Muscle of leg (tissue), 11 donors: ENCODE measurements around the gene CLDN14. TPM values are rescaled to one million over a fixed set of nuclear protein-coding genes. Genes with fewer than 3 reads are reported as not detected.

Source experiments
- DNase-seq: peaks from one replicate; pipeline ENCODE4 v3.0.0; 2013
- H3K27ac ChIP-seq: one replicate; pipeline ENCODE4 v1.5.1; 2013; ENCODE audit warnings: mild to moderate bottlenecking, low read length, control low read depth
- H3K27me3 ChIP-seq: one replicate; pipeline ENCODE4 v1.6.1; 2013; ENCODE audit warnings: low read length; ENCODE audit not compliant: control insufficient read depth, insufficient read depth
- H3K36me3 ChIP-seq: one replicate; pipeline ENCODE4 v1.6.1; 2013; ENCODE audit warnings: low read length; ENCODE audit not compliant: control insufficient read depth, insufficient read depth
- H3K4me1 ChIP-seq: one replicate; pipeline ENCODE4 v1.6.1; 2013; ENCODE audit warnings: low read length; ENCODE audit not compliant: control insufficient read depth, insufficient read depth
- H3K4me3 ChIP-seq: one replicate; pipeline ENCODE4 v1.5.1; 2013; ENCODE audit warnings: low read length, control low read depth
- H3K9me3 ChIP-seq: replicated peaks from 2 replicates; pipeline ENCODE4 v1.6.1; 2013; ENCODE audit warnings: low read depth, low read length; ENCODE audit not compliant: control insufficient read depth
- WGBS: methylation state at CpG from one replicate; pipeline ENCODE4 v1.1.5; 2013; ENCODE audit warnings: missing lambda C conversion rate; ENCODE audit not compliant: insufficient coverage; 5-methylcytosine and 5-hydroxymethylcytosine counted together
- polyA plus RNA-seq, 8 donors: library from polyadenylated mRNA; unstranded; fragments of 120-200 nt; gene quantifications; one replicate each; pipeline versions ENCODE4 v1.2.1 to v1.2.3, GENCODE V29; 2013; ENCODE audit warnings: inconsistent platforms in 1 of 8, low replicate concordance in 1 of 8; ENCODE audit not compliant: insufficient read length in 8 of 8, insufficient read depth in 1 of 8
- total RNA-seq: library from RNA; stranded (reverse); fragments of 120-200 nt; gene quantifications from one replicate; pipeline ENCODE4 v1.2.4, GENCODE V29; 2013

The CLDN14 gene
- total and polyA plus RNA-seq, 9 donors, result 0.18 to 8.1 (median 4.1) TPM

- H3K36me3 ChIP-seq, result no peaks in the 10 kb centered on the region
- H3K4me3 ChIP-seq, result no peak overlapping the region
- H3K9me3 ChIP-seq, result no peaks in the 10 kb centered on the region
- H3K27me3 ChIP-seq, result no peaks in the 10 kb centered on the region
- H3K27ac ChIP-seq, result no peak overlapping the region
- 93% methylated on average over 4 of the region's 6 CpGs for WGBS
- DNase-seq, result no peak
- H3K4me1 ChIP-seq, result no peaks in the 10 kb centered on the region
Measured at GRCh38 chr21:36441715-36442114, 38.2 kb downstream of the CLDN14 start.

- Histone ChIP-seq H3K4me3 (no peak overlapping the region), H3K27ac (no peak overlapping the region), H3K36me3 (no peaks in the 10 kb centered on the region), H3K27me3 (no peaks in the 10 kb centered on the region), H3K4me1 (no peaks in the 10 kb centered on the region), H3K9me3 (no peaks in the 10 kb centered on the region)
- DNase-seq, result no peak
- WGBS, result 72% methylated on average over 2 of the region's 6 CpGs
Measured at GRCh38 chr21:36437745-36438128, 42.2 kb downstream of the CLDN14 start.

- Histone ChIP-seq H3K4me3 (no peak overlapping the region), H3K27ac (no peak overlapping the region), H3K4me1 (no peaks in the 10 kb centered on the region), H3K36me3 (no peaks in the 10 kb centered on the region), H3K9me3 (no peaks in the 10 kb centered on the region), H3K27me3 (no peaks in the 10 kb centered on the region)
- no peak for DNase-seq
- WGBS, result 92% methylated on average over 2 of the region's 5 CpGs
Measured at GRCh38 chr21:36436829-36437744, 42.8 kb downstream of the CLDN14 start.

- Histone ChIP-seq H3K27me3 (no peaks in the 10 kb centered on the region), H3K4me3 (no peak overlapping the region), H3K36me3 (no peaks in the 10 kb centered on the region), H3K27ac (no peak overlapping the region), H3K4me1 (peaks cover 16% of the 10 kb centered on the region), H3K9me3 (no peaks in the 10 kb centered on the region)
- no CpG with 5 or more reads among the region's 6 CpGs for WGBS
- DNase-seq, result no peak
Measured at GRCh38 chr21:36434144-36434543, 45.8 kb downstream of the CLDN14 start.

DNA sequence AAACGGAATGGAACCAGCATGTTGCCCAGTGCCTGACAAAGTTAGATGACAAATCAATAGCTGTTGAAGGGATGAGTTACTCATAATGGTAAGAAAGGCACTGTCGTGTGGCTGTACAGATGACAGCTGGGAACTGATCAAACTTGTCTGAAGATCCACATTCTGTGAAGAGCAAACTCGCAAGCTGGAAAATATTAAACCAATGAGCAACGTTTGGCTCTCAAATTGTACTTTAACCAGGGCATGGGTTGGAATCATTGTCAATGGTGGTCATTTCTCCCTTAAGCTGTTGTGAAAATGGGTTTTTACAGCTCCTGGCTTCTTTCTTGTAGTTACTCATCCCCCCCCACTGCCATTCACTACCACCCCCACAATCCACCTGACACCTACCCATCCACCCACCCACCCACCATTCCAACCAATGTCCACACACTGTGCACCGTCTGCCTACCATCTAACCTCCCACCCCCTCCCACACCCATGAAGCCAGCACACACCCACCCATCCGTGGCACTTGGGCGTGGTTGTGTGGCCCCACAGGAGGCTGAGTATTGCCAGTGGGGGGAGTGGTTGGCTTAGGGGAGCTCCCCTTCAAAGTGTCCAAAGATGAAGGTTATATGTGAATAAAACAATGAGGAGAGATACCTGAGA is 46.7 kb downstream of the CLDN14 start:
- no peaks in the 10 kb centered on the region for H3K27me3 ChIP-seq
- no peak for DNase-seq
- WGBS, result 83% methylated on average over 4 of the region's 7 CpGs
- peaks cover 16% of the 10 kb centered on the region for H3K4me1 ChIP-seq
- no peak overlapping the region for H3K4me3 ChIP-seq
- H3K36me3 ChIP-seq, result no peaks in the 10 kb centered on the region
- H3K9me3 ChIP-seq, result no peaks in the 10 kb centered on the region
- H3K27ac ChIP-seq, result no peak overlapping the region

GRCh38 chr21:36431252-36431651 is 48.7 kb downstream of the CLDN14 start:
- Histone ChIP-seq H3K9me3 (no peaks in the 10 kb centered on the region), H3K27ac (no peak overlapping the region), H3K27me3 (no peaks in the 10 kb centered on the region), H3K36me3 (no peaks in the 10 kb centered on the region), H3K4me1 (peaks cover 16% of the 10 kb centered on the region), H3K4me3 (no peak overlapping the region)
- WGBS, result no CpG with 5 or more reads among the region's 4 CpGs
- peak; percentile 47 for DNase-seq

DNA sequence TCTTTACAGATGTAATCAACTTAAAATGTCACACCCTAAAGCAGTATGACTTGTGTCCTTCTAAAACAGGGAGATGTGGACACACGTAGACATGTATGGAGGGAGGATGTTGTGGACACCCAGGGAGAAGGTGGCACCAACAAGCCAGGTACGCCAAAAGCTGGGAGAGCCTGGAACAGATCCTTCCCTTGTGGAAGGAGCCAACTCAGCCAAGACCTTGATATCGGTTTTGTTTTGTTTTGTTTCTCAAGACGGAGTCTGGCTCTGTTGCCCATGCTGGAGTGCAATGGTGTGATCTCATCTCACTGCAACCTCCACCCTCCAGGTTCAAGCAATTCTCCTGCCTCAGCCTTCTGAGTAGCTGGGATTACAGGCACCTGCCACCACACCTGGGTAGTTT is 49.1 kb downstream of the CLDN14 start:
- Histone ChIP-seq H3K27ac (peak overlapping the region; percentile 82), H3K36me3 (no peaks in the 10 kb centered on the region), H3K4me3 (no peak overlapping the region), H3K27me3 (no peaks in the 10 kb centered on the region), H3K9me3 (no peaks in the 10 kb centered on the region), H3K4me1 (peaks cover 16% of the 10 kb centered on the region)
- no peak for DNase-seq
- 94% methylated on average over 2 of the region's 4 CpGs for whole genome bisulfite sequencing

DNA sequence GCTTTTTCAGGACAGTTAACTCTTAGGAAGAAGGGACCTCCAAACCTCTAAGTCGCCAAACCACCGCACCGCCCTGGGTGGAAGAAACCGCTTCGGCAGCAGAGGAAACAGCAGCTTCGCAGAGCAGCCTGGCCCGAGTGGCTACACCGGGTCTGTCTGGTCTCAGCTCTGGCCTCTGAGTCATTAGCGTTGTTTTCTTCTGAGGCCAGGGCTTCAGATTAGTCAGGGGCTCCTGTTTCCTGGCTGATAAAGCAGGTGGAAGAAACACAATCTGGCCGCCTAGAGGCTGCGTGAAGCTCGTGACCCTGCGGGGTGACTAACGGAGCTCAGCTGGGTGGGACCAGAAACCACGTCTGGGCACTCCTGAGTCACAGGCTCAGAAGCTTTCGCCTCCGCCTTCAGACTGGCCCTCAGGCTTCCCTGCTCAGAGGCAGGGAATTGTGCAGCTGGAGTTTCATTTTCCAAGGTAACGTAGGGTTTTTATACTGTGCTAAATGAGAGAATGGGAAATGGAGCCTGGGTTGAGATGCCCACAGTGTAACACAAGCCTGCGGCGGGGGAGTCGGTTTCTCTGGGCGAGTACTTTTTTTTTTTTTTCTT is 49.9 kb downstream of the CLDN14 start:
- H3K9me3 ChIP-seq, result no peaks in the 10 kb centered on the region
- DNase-seq, result peak; percentile 82
- H3K27ac ChIP-seq, result peak overlapping the region; percentile 82
- H3K36me3 ChIP-seq, result no peaks in the 10 kb centered on the region
- H3K4me1 ChIP-seq, result peaks cover 16% of the 10 kb centered on the region
- H3K27me3 ChIP-seq, result no peaks in the 10 kb centered on the region
- peak overlapping the region; percentile 5 for H3K4me3 ChIP-seq
- WGBS, result 20% methylated on average over 17 of the region's 22 CpGs

DNA sequence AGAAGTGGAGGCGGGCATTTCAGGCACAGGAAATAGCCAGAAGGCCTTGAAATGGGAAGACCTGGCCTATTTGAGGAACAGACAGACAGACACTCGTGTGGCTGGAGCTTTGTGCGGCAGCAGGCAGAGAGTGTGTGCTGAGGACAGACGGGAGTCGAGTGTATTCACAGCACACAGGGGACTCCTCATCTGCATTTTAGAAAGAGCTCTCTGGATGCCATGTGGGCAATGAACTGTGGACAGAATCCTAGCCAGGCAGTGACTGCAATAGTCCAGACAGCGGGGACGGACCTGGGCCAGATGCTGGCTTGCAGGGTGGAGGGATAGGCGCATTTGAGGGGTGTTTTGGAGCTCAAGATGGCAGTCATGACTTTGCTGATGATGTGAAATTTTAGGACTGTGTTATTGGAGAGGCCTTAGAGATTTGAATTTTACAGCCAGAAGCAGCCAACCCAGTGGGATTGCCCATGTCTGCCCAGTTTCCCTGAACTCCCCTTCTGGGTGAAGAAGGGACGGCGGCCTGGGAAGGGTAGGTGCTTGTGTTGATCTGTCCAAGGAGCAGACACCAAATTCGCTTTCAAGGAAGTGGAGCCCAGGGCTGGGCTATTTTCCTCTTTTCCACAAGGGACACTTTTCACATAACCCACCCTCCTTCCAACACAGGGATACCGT is 51.0 kb downstream of the CLDN14 start:
- Histone ChIP-seq H3K27me3 (no peaks in the 10 kb centered on the region), H3K36me3 (no peaks in the 10 kb centered on the region), H3K27ac (no peak overlapping the region), H3K4me1 (peaks cover 19% of the 10 kb centered on the region), H3K9me3 (no peaks in the 10 kb centered on the region), H3K4me3 (no peak overlapping the region)
- DNase-seq, result no peak
- WGBS, result 59% methylated on average over 10 of the region's 12 CpGs

DNA sequence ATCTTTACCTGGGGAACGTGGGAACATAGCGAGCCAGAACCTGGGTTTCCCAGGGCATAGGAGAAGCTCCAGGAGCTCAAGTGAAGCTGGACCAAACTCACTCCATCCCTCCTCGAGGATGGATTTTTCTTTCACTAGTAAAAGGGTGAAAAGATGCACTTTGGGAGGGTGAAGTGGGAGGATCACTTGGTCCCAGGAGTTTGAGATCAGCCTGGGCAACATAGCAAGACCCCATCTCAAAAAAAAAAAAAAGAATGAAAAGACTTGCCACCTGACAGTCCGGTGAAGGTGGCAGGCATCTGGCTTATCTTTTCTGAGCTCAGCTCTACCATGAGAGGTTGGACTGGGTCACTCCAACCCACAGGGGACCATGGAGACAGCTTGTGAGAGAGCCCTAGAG is 52.4 kb downstream of the CLDN14 start:
- WGBS, result no CpG with 5 or more reads among the region's 4 CpGs
- H3K36me3 ChIP-seq, result no peaks in the 10 kb centered on the region
- H3K27me3 ChIP-seq, result no peaks in the 10 kb centered on the region
- H3K4me1 ChIP-seq, result peaks cover 20% of the 10 kb centered on the region
- no peak overlapping the region for H3K4me3 ChIP-seq
- no peaks in the 10 kb centered on the region for H3K9me3 ChIP-seq
- DNase-seq, result no peak
- H3K27ac ChIP-seq, result no peak overlapping the region
